ENCODE data around the gene MYH11.

MYH11 gene

DNA sequence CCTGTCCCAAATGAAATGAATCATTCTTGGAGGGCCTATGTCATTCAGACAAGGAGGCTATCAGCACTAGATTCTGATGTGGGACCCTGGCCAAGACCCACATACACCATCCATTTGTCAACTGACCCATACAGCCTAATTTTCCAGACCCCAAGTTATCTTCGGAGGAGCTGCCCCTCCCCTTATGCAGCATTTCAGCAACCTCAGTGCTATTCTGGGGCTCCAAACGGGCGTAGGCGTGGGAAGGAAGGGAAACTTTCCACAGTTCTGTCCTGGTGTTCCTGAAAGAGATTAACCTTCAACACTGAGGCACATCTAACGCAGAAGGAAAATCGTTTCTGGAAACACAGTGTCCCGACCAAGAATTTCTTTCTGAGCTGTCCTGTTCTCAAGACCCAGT, 86.7 kb downstream of the MYH11 start:
- no peak overlapping the region for H3K27ac ChIP-seq
- TF ChIP-seq, protein P1, sequence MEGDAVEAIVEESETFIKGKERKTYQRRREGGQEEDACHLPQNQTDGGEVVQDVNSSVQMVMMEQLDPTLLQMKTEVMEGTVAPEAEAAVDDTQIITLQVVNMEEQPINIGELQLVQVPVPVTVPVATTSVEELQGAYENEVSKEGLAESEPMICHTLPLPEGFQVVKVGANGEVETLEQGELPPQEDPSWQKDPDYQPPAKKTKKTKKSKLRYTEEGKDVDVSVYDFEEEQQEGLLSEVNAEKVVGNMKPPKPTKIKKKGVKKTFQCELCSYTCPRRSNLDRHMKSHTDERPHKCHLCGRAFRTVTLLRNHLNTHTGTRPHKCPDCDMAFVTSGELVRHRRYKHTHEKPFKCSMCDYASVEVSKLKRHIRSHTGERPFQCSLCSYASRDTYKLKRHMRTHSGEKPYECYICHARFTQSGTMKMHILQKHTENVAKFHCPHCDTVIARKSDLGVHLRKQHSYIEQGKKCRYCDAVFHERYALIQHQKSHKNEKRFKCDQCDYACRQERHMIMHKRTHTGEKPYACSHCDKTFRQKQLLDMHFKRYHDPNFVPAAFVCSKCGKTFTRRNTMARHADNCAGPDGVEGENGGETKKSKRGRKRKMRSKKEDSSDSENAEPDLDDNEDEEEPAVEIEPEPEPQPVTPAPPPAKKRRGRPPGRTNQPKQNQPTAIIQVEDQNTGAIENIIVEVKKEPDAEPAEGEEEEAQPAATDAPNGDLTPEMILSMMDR (IDR thresholded peaks at IDR 0.05): no peak
- TF ChIP-seq ZFX (IDR thresholded peaks at IDR 0.05; ENCODE audit: borderline replicate concordance): no peak

- H3K27ac ChIP-seq: no peak overlapping the region
- TF ChIP-seq, protein P1 (IDR thresholded peaks at IDR 0.05): no peak
- TF ChIP-seq ZFX (IDR thresholded peaks at IDR 0.05; ENCODE audit: borderline replicate concordance): no peak
These were observed 87.6 kb downstream of the MYH11 start for GRCh38 chr16:15769239-15769638.

DNA sequence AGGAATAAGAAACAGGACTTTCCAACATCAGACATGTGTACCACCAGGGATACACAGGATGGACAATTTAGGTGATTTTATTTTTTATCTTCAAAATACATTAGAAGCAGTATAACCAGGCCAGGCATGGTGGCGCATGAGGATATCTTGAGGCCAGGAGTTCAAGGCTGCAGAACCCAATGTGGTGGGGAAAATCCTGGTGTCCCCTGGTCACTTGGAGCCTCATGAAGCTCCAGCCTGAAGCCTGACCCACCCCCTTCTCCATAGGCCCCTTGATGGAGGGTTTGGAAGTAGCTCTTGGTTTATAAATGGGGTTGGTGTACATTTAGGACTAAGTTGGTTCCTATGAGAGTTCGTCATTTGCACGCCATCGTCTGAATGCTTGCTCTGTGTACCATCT, 88.6 kb downstream of the MYH11 start:
- H3K27ac ChIP-seq: no peak overlapping the region
- TF ChIP-seq, protein P1 (IDR thresholded peaks at IDR 0.05): no peak
- no peak for TF ChIP-seq ZFX (IDR thresholded peaks at IDR 0.05; ENCODE audit: borderline replicate concordance)

GRCh38 chr16:15766918-15767317, 89.9 kb downstream of the MYH11 start:
- no peak overlapping the region for H3K27ac ChIP-seq
- TF ChIP-seq, protein P1 (IDR thresholded peaks at IDR 0.05): no peak
- TF ChIP-seq ZFX (IDR thresholded peaks at IDR 0.05; ENCODE audit: borderline replicate concordance): no peak

- no peak overlapping the region for H3K27ac ChIP-seq
- no peak for TF ChIP-seq ZFX (IDR thresholded peaks at IDR 0.05; ENCODE audit: borderline replicate concordance)
- TF ChIP-seq, protein P1 (IDR thresholded peaks at IDR 0.05): peak; percentile 82
These were observed 90.9 kb downstream of the MYH11 start for GRCh38 chr16:15765880-15766279.

DNA sequence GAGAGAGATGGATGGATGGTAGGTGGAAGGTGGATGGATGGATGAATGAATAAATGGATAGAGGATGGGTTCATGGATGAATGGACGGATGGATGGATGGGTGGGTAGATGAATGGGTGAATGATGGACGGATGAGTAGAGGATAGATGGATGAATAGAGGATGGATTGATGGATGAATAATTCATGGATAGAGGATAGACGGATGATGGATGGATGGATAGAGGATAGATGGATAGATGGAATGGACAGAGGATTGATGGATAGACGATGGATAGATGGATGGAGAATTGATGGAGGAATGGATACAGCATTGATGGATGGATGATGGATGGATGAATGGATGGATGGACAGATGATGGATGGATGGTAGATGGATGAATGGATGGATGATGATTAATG, 91.7 kb downstream of the MYH11 start:
- TF ChIP-seq, protein P1 (IDR thresholded peaks at IDR 0.05): no peak
- TF ChIP-seq ZFX (IDR thresholded peaks at IDR 0.05; ENCODE audit: borderline replicate concordance): no peak
- no peak overlapping the region for H3K27ac ChIP-seq

- TF ChIP-seq, protein P1 (IDR thresholded peaks at IDR 0.05): no peak
- no peak for TF ChIP-seq ZFX (IDR thresholded peaks at IDR 0.05; ENCODE audit: borderline replicate concordance)
- H3K27ac ChIP-seq: no peak overlapping the region
These were observed 92.7 kb downstream of the MYH11 start for GRCh38 chr16:15764112-15764511.
